ENCODE results near the gene SNX3. TPM values are rescaled to one million over a fixed set of nuclear protein-coding genes. Genes with fewer than 3 reads are reported as not detected.

The SNX3 gene
- total and polyA plus RNA-seq, 4 donors = 124 to 245 (median 171) TPM

DNA sequence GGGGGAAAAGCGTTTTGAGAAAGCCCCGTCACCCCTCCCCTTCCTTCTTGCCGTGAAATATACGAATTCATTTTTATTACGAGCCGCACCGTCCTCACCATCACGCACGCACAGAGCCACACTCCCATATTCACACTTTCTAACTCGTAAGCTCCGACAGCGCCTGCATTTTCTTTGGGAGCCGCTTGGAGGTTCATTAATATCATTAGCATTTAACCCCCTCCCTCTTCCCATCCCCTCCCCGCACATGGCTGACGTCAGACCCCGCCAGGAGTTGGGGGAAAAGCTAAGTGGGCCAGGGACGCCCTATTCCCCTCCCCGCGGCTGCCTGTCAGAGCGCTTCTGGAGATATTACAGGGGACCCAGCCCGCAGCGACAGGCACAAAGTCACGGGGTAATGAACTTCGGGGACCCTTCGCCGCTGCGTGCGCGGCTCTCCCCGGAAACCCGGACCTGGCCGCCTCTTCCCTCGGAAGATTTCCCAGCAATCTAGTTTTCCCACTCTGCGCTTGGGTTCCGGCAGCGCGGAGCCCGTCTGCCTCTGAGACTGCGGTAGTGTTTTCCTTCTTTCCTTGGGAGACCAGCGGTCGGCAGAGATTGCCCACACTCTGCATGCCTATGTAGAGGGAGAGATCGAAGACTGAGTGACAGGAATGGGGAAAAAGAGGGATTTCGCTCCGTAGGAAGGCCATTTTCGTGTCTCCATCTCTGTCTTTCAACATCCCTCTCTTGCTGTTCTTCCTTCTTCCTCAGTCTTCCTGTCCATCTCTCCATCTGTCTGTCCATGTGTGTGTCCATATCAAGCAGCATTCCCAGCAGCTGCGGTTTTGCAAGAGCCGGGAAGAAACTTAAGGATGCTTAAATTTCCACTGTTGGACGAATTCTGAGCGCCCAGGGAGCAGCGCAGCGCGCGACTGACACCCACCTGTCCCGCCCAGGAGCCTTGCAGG is 94.9 kb downstream of the SNX3 start, which contains the start of gene NR2E1:
TSS of gene NR2E1 (plus strand) at position 309 of the 950 bp plus-strand sequence. CDS start 744 bp downstream, outside the sequence.
- H3K36me3 ChIP-seq (ENCODE audit: control insufficient read depth in 4 of 4, insufficient read depth in 4 of 4, low read length in 4 of 4) = no peaks in the 10 kb centered on the region
- WGBS, 2 donors = 3% methylated on average over 54 of the region's 54 CpGs
- H3K27me3 ChIP-seq (ENCODE audit: control insufficient read depth in 3 of 3, insufficient read depth in 3 of 3, low read length in 2 of 3) = peaks cover 12 to 94% (median 92%) of the 10 kb centered on the region in 3 donors
- ATAC-seq (ENCODE audit: insufficient read depth, low FRiP score) (no peak), DNase-seq (no peak)
- H3K9ac ChIP-seq (ENCODE audit: insufficient read depth in 1 of 2, low read length in 2 of 2) = no peak within 1 kb of the TSS
- no peak within 1 kb of the TSS for H3K4me3 ChIP-seq
- peaks cover 0 to 40% (median 7%) of the 10 kb centered on the region in 5 donors for H3K4me1 ChIP-seq (ENCODE audit: control insufficient read depth in 5 of 5, insufficient read depth in 5 of 5, low read length in 5 of 5)
- TF ChIP-seq, protein P1, sequence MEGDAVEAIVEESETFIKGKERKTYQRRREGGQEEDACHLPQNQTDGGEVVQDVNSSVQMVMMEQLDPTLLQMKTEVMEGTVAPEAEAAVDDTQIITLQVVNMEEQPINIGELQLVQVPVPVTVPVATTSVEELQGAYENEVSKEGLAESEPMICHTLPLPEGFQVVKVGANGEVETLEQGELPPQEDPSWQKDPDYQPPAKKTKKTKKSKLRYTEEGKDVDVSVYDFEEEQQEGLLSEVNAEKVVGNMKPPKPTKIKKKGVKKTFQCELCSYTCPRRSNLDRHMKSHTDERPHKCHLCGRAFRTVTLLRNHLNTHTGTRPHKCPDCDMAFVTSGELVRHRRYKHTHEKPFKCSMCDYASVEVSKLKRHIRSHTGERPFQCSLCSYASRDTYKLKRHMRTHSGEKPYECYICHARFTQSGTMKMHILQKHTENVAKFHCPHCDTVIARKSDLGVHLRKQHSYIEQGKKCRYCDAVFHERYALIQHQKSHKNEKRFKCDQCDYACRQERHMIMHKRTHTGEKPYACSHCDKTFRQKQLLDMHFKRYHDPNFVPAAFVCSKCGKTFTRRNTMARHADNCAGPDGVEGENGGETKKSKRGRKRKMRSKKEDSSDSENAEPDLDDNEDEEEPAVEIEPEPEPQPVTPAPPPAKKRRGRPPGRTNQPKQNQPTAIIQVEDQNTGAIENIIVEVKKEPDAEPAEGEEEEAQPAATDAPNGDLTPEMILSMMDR (IDR thresholded peaks at IDR 0.05; ENCODE audit: control extremely low read depth, extremely low read depth) = no peak
- no peak within 1 kb of the TSS for H3K27ac ChIP-seq (ENCODE audit: low read depth in 1 of 2, low read length in 1 of 2)
- peaks cover 0 to 5% (median 0%) of the 10 kb centered on the region in 4 donors for H3K9me3 ChIP-seq (ENCODE audit: control insufficient read depth in 4 of 4, insufficient read depth in 3 of 4, low read length in 3 of 4)

DNA sequence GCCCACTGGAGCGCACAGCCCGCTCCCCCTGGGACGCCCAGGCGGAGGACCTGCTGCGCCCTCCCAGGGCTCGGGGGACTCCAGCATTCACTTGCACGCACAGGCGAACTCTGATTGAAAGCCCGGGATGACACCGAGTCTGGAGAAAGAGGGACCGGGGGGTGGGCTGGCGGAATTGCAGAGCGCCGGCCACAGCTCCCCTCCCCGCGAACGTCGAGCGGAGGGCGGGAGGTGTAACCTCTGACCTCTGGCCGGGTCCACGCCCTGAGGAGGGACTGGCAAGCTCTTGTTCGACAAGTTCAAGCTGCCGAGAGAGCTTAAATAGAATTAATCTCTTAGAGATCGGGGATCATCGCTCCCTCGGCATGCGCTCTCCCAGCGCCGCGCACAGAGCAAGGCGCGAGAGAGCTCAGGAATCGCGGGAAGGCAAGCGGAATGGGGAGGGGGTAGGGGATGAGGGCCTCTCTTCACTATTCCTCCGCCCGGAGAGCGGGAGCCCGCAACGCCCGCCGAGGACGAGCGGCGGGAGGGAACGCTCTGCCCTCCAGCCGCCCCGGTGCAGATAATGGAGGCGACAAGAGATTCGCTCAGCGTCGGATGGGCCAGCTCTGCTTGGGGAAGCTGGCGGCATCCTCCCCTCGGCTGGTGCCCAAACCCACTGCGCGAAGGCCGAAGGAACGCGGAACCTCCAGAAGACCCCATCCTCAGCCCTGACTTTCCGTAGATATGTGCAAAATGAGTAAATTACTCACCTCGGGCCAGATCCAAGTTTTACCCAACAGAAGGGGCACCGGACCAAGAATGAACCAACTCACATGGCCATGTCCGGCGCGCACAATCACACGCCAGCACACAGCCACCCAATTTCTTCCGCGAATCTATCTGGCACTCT is 95.8 kb downstream of the SNX3 start:
- DNase-seq (no peak), ATAC-seq (ENCODE audit: insufficient read depth, low FRiP score) (no peak)
- H3K27ac ChIP-seq (ENCODE audit: low read depth in 1 of 2, low read length in 1 of 2) = no peak overlapping the region
- H3K36me3 ChIP-seq (ENCODE audit: control insufficient read depth in 4 of 4, insufficient read depth in 4 of 4, low read length in 4 of 4) = no peaks in the 10 kb centered on the region
- no peak overlapping the region for H3K4me3 ChIP-seq
- peaks cover 0 to 5% (median 0%) of the 10 kb centered on the region in 4 donors for H3K9me3 ChIP-seq (ENCODE audit: control insufficient read depth in 4 of 4, insufficient read depth in 3 of 4, low read length in 3 of 4)
- 6 to 8% methylated on average over 68 to 69 of the region's 69 CpGs for WGBS, 2 donors
- H3K9ac ChIP-seq (ENCODE audit: insufficient read depth in 1 of 2, low read length in 2 of 2) = no peak overlapping the region
- peaks cover 15 to 94% (median 92%) of the 10 kb centered on the region in 3 donors for H3K27me3 ChIP-seq (ENCODE audit: control insufficient read depth in 3 of 3, insufficient read depth in 3 of 3, low read length in 2 of 3)
- TF ChIP-seq, protein P1 (IDR thresholded peaks at IDR 0.05; ENCODE audit: control extremely low read depth, extremely low read depth) = no peak
- peaks cover 0 to 40% (median 7%) of the 10 kb centered on the region in 5 donors for H3K4me1 ChIP-seq (ENCODE audit: control insufficient read depth in 5 of 5, insufficient read depth in 5 of 5, low read length in 5 of 5)

DNA sequence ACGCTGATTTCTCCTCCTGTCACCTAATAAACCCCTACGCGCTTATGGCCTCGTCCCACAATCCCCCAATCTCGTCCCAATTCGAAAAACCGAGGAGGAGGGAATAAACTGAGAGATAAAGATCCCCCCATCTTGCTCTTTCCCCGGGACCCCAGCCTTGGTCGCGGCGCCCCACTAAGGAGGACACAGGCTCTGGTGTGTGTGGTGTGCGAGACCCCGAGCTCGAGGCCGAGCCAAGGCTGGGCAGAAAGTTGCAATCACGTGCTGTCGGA is 96.4 kb downstream of the SNX3 start:
- DNase-seq = no peak
- WGBS, 2 donors = 2 to 4% methylated on average over 17 of the region's 17 CpGs
- TF ChIP-seq, protein P1 (IDR thresholded peaks at IDR 0.05; ENCODE audit: control extremely low read depth, extremely low read depth) = no peak
- Histone ChIP-seq H3K4me1 (ENCODE audit: control insufficient read depth in 5 of 5, insufficient read depth in 5 of 5, low read length in 5 of 5) (peaks cover 0 to 40% (median 7%) of the 10 kb centered on the region in 5 donors), H3K36me3 (ENCODE audit: control insufficient read depth in 4 of 4, insufficient read depth in 4 of 4, low read length in 4 of 4) (no peaks in the 10 kb centered on the region), H3K9ac (ENCODE audit: insufficient read depth in 1 of 2, low read length in 2 of 2) (no peak overlapping the region), H3K9me3 (ENCODE audit: control insufficient read depth in 4 of 4, insufficient read depth in 3 of 4, low read length in 3 of 4) (peaks cover 0 to 5% (median 0%) of the 10 kb centered on the region in 4 donors), H3K27me3 (ENCODE audit: control insufficient read depth in 3 of 3, insufficient read depth in 3 of 3, low read length in 2 of 3) (peaks cover 15 to 97% (median 94%) of the 10 kb centered on the region in 3 donors), H3K4me3 (no peak overlapping the region), H3K27ac (ENCODE audit: low read depth in 1 of 2, low read length in 1 of 2) (no peak overlapping the region)
- no peak for ATAC-seq (ENCODE audit: insufficient read depth, low FRiP score)
